NT2/D1 (cell line): ENCODE measurements around the gene LEF1.

Experiments used
- SUZ12 ChIP-seq: IDR thresholded peaks from 2 replicates; pipeline ENCODE4 v1.6.1; 2011; ENCODE audit not compliant: insufficient read length, insufficient read depth; ENCODE audit errors: extremely low read depth
- YY1 ChIP-seq: IDR thresholded peaks from 2 replicates; pipeline ENCODE4 v1.6.1; 2011; ENCODE audit not compliant: insufficient read length, insufficient read depth

- TF ChIP-seq YY1: no peak
- TF ChIP-seq SUZ12: no peak
Observed at GRCh38 chr4:108109111-108109510, 59.6 kb downstream of the LEF1 start.
